ENCODE results near the gene PGA3. TPM values are rescaled to one million over a fixed set of nuclear protein-coding genes. Genes with fewer than 3 reads are reported as not detected.
"Not testable (repeated sequence)": the region's sequence is repeated elsewhere in the genome, so short reads cannot be mapped to it uniquely, and the experiment has no call there.

PGA3 gene
- total RNA-seq, 3 donors from 2014 or later (not counting 1 experiment from before 2014, with no cell fraction given), result not detected

DNA sequence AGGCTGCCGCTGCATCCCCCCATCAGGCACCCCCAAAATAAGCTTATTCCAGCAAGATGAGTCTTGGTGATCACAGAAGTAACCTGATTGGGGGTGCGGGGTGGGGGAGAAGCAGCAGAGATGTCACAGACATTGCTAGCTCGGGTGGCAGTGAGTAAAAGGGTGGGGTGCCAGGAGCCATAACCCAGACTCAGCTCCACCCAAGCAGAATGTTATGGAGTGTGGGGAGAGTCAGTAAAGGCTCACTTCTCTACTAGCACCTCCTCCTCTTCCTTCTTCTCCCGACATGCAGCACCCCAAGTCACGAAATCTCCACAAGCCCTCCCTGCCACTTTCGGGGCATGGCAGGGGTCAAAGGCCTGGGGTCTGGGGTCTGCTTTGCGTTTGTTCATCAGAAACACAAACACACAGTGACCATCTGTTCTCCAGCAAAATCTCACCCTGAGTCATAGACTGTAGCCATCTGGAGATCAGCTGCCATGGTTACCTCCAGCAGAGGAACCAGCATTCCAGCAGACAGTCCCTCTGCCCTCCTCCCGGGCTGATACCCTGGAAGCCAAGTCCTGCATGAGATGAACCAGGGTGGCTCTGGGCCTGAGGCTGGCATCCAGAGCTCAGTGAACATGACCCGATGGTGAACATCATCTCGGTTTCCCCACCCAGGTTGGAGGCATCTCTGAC lies 23.3 kb downstream of the PGA3 start:
- H3K27ac ChIP-seq (ENCODE audit: low read length); H3K4me1 Mint-ChIP-seq; H3K9me3 ChIP-seq (ENCODE audit: control insufficient read depth, insufficient read depth, low read length); H3K27ac Mint-ChIP-seq; H3K4me1 ChIP-seq (ENCODE audit: control insufficient read depth, insufficient read depth, low read length); H3K4me3 Mint-ChIP-seq; H3K36me3 ChIP-seq (ENCODE audit: control insufficient read depth, insufficient read depth, low read length); H3K4me3 ChIP-seq (ENCODE audit: low read length); DNase-seq; intact Hi-C loops (cut with micrococcal nuclease); H3K27me3 ChIP-seq (ENCODE audit: control insufficient read depth, insufficient read depth, low read length); H3K9me3 Mint-ChIP-seq; H3K27me3 Mint-ChIP-seq (ENCODE audit: low read depth in 2 of 2); H3K36me3 Mint-ChIP-seq; ATAC-seq: not testable (repeated sequence)
- no CpG with 5 or more reads among the region's 10 CpGs for WGBS (ENCODE audit: insufficient coverage)

DNA sequence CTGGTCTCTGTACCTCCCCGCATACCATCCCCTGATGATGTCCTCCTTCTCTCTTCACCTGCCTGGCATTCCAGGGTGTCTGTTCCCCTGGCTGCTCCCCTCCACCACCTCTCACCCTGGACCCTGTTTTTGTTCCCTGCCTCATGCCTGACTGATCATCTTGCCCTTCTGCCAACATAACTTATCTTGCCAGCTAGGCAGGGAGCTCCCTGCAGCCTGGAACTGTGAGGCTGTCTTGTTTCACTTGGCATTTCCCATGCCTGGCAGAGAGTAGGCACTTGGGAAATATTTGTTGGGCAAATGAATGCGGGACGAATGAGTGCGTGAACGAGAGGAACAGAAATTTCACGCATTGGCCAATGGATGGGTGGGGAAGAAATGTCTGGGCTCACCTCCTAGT lies 26.1 kb downstream of the PGA3 start:
- H3K4me1 ChIP-seq (ENCODE audit: control insufficient read depth, insufficient read depth, low read length), result not testable (repeated sequence)
- no CpG with 5 or more reads among the region's 6 CpGs for WGBS (ENCODE audit: insufficient coverage)

DNA sequence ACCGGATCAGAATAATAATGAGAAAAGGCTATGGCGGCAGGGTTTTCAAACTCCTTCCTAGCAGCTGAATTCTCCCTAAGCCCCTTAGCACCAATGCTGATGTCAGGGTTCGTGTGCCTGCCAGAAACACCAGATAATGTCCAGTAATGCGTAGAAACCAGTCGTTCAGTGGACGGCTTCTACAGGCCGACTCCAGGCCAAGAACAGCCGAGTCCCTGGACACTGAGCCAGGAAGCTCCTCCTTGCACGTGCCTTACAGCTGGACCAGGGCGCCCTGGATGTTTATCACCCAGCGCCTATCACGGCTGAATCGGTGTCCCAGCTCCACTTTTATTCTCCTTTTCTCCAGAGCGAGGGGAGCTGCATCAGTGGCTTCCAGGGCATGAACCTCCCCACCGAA lies 27.7 kb downstream of the PGA3 start:
- H3K4me3 Mint-ChIP-seq; H3K27ac Mint-ChIP-seq; H3K36me3 Mint-ChIP-seq; H3K27me3 ChIP-seq (ENCODE audit: control insufficient read depth, insufficient read depth, low read length); ATAC-seq; H3K4me3 ChIP-seq (ENCODE audit: low read length); H3K4me1 ChIP-seq (ENCODE audit: control insufficient read depth, insufficient read depth, low read length); H3K4me1 Mint-ChIP-seq; H3K36me3 ChIP-seq (ENCODE audit: control insufficient read depth, insufficient read depth, low read length); H3K9me3 ChIP-seq (ENCODE audit: control insufficient read depth, insufficient read depth, low read length); H3K9me3 Mint-ChIP-seq; intact Hi-C loops (cut with micrococcal nuclease); H3K27me3 Mint-ChIP-seq (ENCODE audit: low read depth in 2 of 2); DNase-seq; H3K27ac ChIP-seq (ENCODE audit: low read length): not testable (repeated sequence)
- no CpG with 5 or more reads among the region's 15 CpGs for WGBS (ENCODE audit: insufficient coverage)

More for the DNA sequence above, 26.1 kb downstream of the PGA3 start:
- H3K4me1 Mint-ChIP-seq; DNase-seq; H3K9me3 Mint-ChIP-seq; H3K27me3 ChIP-seq (ENCODE audit: control insufficient read depth, insufficient read depth, low read length); H3K27ac ChIP-seq (ENCODE audit: low read length); H3K9me3 ChIP-seq (ENCODE audit: control insufficient read depth, insufficient read depth, low read length); H3K27me3 Mint-ChIP-seq (ENCODE audit: low read depth in 2 of 2); H3K4me3 ChIP-seq (ENCODE audit: low read length); ATAC-seq; H3K36me3 Mint-ChIP-seq; H3K4me3 Mint-ChIP-seq; intact Hi-C loops (cut with micrococcal nuclease); H3K36me3 ChIP-seq (ENCODE audit: control insufficient read depth, insufficient read depth, low read length); H3K27ac Mint-ChIP-seq: not testable (repeated sequence)

DNA sequence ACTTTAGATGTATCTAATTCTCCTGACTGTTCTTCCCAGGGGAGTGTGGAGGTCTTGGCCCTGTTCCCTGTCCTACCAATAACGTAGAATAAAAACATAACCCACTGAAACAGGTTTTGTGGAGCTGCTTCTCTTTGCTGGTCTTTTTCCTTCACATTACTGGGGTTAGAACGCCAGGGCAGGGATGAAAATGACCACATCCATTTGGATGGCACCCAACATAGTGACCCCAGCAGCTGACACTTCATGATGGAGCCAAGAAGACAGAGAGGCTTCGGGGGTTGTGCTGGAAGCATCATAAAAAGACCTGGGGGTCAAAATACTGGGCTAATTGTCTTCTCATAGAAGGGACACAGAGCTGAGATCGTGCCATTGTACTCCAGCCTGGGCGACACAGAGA lies 28.3 kb downstream of the PGA3 start:
- H3K4me3 Mint-ChIP-seq, result not testable (repeated sequence)

DNA sequence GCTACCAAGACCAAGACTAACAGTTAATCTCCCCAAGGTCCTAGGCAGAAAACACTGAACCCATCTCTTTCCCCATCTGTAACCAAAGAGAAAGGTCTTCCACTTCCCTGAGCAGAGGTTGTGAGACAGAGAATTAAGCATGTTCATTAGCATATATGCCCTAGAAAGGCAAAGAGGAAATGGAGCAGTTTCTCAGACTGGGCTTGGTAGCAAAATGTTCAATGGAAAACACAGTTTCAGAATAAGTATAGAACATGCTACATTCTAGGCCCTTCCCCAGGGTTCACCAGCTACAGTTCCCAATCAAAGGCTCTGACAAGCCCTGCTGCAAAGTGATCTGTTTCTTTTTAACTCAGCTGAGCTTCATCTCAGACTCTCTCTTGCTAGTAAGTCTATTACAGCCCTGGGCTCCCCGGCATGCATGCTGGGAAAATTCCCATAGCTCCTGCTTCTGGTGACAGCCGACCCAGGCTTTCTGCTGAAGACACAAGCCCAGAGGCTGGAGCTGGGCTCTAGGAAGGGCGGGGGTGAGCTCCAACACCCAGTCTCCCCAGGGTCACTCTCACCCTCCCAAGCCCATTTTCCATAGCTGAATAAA lies 29.3 kb downstream of the PGA3 start:
- H3K4me1 Mint-ChIP-seq; H3K9me3 Mint-ChIP-seq; H3K27me3 ChIP-seq (ENCODE audit: control insufficient read depth, insufficient read depth, low read length); intact Hi-C loops (cut with micrococcal nuclease); H3K4me3 ChIP-seq (ENCODE audit: low read length); H3K27ac Mint-ChIP-seq; H3K4me1 ChIP-seq (ENCODE audit: control insufficient read depth, insufficient read depth, low read length); H3K27me3 Mint-ChIP-seq (ENCODE audit: low read depth in 2 of 2); H3K9me3 ChIP-seq (ENCODE audit: control insufficient read depth, insufficient read depth, low read length); DNase-seq; H3K27ac ChIP-seq (ENCODE audit: low read length); H3K36me3 Mint-ChIP-seq; H3K4me3 Mint-ChIP-seq; ATAC-seq; H3K36me3 ChIP-seq (ENCODE audit: control insufficient read depth, insufficient read depth, low read length): not testable (repeated sequence)
- no CpG with 5 or more reads among the region's 3 CpGs for WGBS (ENCODE audit: insufficient coverage)

More for the DNA sequence above, 28.3 kb downstream of the PGA3 start:
- H3K36me3 Mint-ChIP-seq; ATAC-seq; H3K9me3 Mint-ChIP-seq; H3K27me3 Mint-ChIP-seq (ENCODE audit: low read depth in 2 of 2); H3K4me1 ChIP-seq (ENCODE audit: control insufficient read depth, insufficient read depth, low read length); H3K9me3 ChIP-seq (ENCODE audit: control insufficient read depth, insufficient read depth, low read length); H3K4me1 Mint-ChIP-seq; H3K27ac ChIP-seq (ENCODE audit: low read length); H3K27me3 ChIP-seq (ENCODE audit: control insufficient read depth, insufficient read depth, low read length); H3K4me3 ChIP-seq (ENCODE audit: low read length); intact Hi-C loops (cut with micrococcal nuclease); H3K36me3 ChIP-seq (ENCODE audit: control insufficient read depth, insufficient read depth, low read length); H3K27ac Mint-ChIP-seq; DNase-seq: not testable (repeated sequence)
- WGBS (ENCODE audit: insufficient coverage), result no CpG with 5 or more reads among the region's 5 CpGs

DNA sequence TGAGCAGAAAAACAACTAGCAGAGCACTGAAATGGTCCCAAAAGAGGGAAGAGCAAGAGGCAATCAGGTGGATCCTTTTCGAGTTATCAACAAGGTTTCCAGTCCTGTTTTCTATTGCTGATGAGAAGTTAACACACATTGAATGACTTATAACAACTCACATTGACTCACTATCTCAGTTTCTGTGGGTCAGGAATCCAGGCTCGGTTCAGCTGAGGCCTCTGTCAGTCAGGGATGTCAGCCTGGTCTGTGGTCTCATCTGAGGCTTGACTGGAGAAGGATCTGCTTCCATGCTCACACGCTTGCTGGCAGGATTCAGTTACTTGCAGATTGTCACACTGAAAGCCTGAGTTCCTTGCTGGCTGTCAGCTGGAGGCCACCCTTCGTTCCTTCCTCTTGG lies 33.8 kb downstream of the PGA3 start:
- ATAC-seq; H3K4me3 ChIP-seq (ENCODE audit: low read length); H3K4me1 ChIP-seq (ENCODE audit: control insufficient read depth, insufficient read depth, low read length); intact Hi-C loops (cut with micrococcal nuclease); H3K4me1 Mint-ChIP-seq; H3K27me3 Mint-ChIP-seq (ENCODE audit: low read depth in 2 of 2); H3K27me3 ChIP-seq (ENCODE audit: control insufficient read depth, insufficient read depth, low read length); H3K9me3 Mint-ChIP-seq; H3K36me3 ChIP-seq (ENCODE audit: control insufficient read depth, insufficient read depth, low read length); H3K27ac ChIP-seq (ENCODE audit: low read length); H3K4me3 Mint-ChIP-seq; H3K36me3 Mint-ChIP-seq; DNase-seq; H3K27ac Mint-ChIP-seq; H3K9me3 ChIP-seq (ENCODE audit: control insufficient read depth, insufficient read depth, low read length): not testable (repeated sequence)
- WGBS (ENCODE audit: insufficient coverage), result no CpG with 5 or more reads among the region's 4 CpGs

DNA sequence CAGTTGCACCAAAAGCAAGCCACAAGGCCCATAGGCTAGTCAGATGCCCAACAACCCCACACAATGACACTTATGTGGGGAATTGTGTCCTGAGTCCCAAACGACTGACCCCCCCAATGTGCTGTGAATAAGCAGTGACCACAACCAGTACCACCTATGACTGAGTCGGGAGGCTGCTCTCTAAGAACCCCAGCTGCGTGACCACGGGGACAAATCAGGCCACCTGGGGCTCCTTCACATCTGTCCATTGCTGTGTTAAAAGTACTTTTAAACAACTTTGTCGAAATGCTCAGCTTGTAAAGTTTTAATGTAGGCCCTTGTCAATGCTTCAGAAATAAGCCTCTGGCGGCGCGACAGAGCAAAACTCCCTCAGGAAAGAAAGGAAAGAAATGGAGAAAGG lies 37.0 kb downstream of the PGA3 start:
- H3K4me3 Mint-ChIP-seq, DNase-seq: not testable (repeated sequence)
- WGBS (ENCODE audit: insufficient coverage), result 63% methylated on average over 4 of the region's 8 CpGs

DNA sequence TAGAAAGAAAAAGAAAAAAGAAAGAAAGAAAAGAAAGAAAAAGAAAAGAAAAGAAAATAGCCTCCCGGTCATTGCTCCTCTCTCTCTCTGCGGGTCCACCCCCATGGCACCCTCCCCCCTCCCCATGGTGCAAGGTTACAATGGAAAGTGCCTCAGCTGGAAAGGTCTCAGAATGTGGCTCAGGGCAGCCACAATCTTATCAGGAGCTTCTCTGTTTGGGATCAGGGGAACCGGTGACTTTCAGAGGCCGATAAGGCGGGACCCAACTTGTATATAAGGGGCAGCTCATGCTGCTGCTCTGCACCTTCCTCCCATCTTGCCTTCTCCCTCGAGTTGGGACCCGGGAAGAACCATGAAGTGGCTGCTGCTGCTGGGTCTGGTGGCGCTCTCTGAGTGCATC lies 37.6 kb downstream of the PGA3 start, which contains the start of gene PGA5:
TSS of gene PGA5 (plus strand) at position 301 of the 400 bp plus-strand sequence. CDS start at position 353, 52 bp downstream.
- WGBS (ENCODE audit: insufficient coverage), result no CpG with 5 or more reads among the region's 8 CpGs
- H3K9me3 Mint-ChIP-seq, H3K27ac Mint-ChIP-seq: not testable (repeated sequence)

More for the DNA sequence above, 37.0 kb downstream of the PGA3 start:
- H3K36me3 ChIP-seq (ENCODE audit: control insufficient read depth, insufficient read depth, low read length); H3K36me3 Mint-ChIP-seq; H3K27ac Mint-ChIP-seq; H3K9me3 ChIP-seq (ENCODE audit: control insufficient read depth, insufficient read depth, low read length); H3K27me3 ChIP-seq (ENCODE audit: control insufficient read depth, insufficient read depth, low read length); ATAC-seq; H3K4me3 ChIP-seq (ENCODE audit: low read length); H3K9me3 Mint-ChIP-seq; H3K27ac ChIP-seq (ENCODE audit: low read length); H3K4me1 ChIP-seq (ENCODE audit: control insufficient read depth, insufficient read depth, low read length); intact Hi-C loops (cut with micrococcal nuclease); H3K27me3 Mint-ChIP-seq (ENCODE audit: low read depth in 2 of 2); H3K4me1 Mint-ChIP-seq: not testable (repeated sequence)

More for the DNA sequence above, 37.6 kb downstream of the PGA3 start, which contains the start of gene PGA5:
- H3K4me3 Mint-ChIP-seq; DNase-seq; H3K27ac ChIP-seq (ENCODE audit: low read length); H3K4me1 ChIP-seq (ENCODE audit: control insufficient read depth, insufficient read depth, low read length); intact Hi-C loops (cut with micrococcal nuclease); H3K9me3 ChIP-seq (ENCODE audit: control insufficient read depth, insufficient read depth, low read length); H3K4me3 ChIP-seq (ENCODE audit: low read length); H3K27me3 Mint-ChIP-seq (ENCODE audit: low read depth in 2 of 2); H3K36me3 Mint-ChIP-seq; H3K36me3 ChIP-seq (ENCODE audit: control insufficient read depth, insufficient read depth, low read length); ATAC-seq; H3K27me3 ChIP-seq (ENCODE audit: control insufficient read depth, insufficient read depth, low read length); H3K4me1 Mint-ChIP-seq: not testable (repeated sequence)
